Occipital lobe (tissue), 2 donors: Measurements from ENCODE around the gene DOHH. TPM values are rescaled to one million over a fixed set of nuclear protein-coding genes. Genes with fewer than 3 reads are reported as not detected.
A peak's percentile ranks its signal among the peaks of the same experiment; 100 is the strongest.
"Not testable (repeated sequence)": the region's sequence is repeated elsewhere in the genome, so short reads cannot be mapped to it uniquely, and the experiment has no call there.

Experiments used
- DNase-seq: peaks from one replicate; lab custom pipeline; 2025; lab: John Stamatoyannopoulos, UW
- total RNA-seq: library from RNA; depleted of rRNA; stranded (reverse); fragments of >200 nt; gene quantifications from one replicate; pipeline ENCODE4 v1.2.3, GENCODE V29; 2014

The DOHH gene
- total RNA-seq, 1 donor from 2014 or later = 10.6 TPM

DNA sequence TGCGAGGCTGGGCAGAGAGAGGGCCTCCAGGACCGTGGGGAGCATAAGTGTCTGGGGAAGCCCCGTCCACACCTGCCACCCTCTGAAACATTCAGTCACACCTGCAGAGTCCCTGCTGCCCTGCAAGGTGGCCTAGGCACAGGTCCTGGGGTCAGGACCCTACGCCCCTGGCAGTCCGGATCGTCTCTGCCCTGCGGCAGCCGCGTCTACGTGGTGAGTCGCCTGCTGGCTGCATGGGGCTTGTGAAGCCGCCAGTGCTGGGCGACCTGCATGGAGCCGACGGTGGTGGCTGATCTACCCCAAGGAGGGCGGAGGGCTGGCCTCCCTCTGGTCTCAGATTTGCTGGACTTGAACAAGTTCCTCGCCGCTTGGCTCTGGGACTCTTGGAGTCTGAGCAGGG, 18.7 kb upstream of the DOHH start:
- no peak for DNase-seq

GRCh38 chr19:3518659-3519058, 18.2 kb upstream of the DOHH start:
- no peak for DNase-seq

GRCh38 chr19:3518255-3518654, 17.8 kb upstream of the DOHH start:
- DNase-seq = no peak

DNA sequence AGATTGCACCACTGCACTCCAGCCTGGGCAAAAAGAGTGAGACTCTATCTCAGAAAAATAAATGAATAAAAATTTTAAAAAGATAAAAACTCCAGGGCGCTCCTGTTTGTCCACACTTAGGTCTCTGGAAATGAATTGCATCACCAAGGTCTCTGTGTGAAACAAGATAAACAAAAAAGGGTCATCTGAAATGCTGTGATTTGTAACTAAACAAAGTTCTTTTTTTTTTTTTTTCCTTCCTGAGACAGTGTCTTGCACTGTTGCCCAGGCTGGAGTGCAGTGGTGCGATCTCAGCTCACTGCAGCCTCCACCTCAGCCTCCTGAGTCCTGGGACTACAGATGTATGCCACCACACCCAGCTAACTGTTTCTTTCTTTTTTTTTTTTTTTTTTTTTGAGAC, 17.2 kb upstream of the DOHH start:
- no peak for DNase-seq

- no peak for DNase-seq
Measured at GRCh38 chr19:3516675-3517207, 16.3 kb upstream of the DOHH start.

- DNase-seq = no peak
Measured at GRCh38 chr19:3515891-3516422, 15.5 kb upstream of the DOHH start.

- DNase-seq = no peak
Measured at GRCh38 chr19:3514930-3515329, 14.5 kb upstream of the DOHH start.

GRCh38 chr19:3513229-3514140, 13.0 kb upstream of the DOHH start:
- no peak for DNase-seq

GRCh38 chr19:3512562-3513228, 12.2 kb upstream of the DOHH start:
- no peak for DNase-seq

DNA sequence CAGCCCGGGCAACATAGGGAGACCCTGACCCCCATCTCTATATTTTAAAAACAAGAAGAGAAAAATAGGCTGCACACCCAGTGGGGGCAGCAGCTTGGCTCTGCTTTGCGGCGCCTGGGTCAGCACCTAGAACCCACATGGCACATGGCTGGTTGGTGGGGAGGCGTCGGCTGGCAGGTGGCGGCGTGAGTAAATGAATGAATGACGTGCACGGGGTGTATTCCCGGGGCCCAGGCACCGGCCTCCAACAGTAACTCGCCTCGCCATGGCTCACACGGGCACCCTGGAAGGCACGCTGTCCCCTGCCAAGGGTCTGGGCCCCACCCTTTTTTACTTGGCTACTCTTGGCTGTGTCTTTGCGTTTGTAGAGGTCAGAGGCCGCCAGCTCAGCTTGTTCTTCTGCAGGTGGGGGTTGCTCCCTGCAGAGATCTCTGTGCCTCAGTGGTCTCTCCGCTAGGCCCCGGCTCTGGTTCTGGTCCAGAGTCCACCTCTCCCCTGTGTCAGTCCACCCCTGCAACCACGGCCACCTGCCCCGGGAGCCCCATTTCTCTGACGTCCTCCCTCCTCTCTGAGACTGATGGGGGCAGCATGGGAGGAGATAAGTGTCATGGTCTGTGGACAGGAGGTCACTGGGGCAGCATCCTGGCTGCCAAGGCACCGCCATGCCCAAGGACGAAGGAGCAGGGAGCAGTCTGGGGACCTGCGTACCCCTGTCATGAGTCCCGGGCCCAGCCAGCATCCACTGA, 11.2 kb upstream of the DOHH start:
- DNase-seq = no peak

DNA sequence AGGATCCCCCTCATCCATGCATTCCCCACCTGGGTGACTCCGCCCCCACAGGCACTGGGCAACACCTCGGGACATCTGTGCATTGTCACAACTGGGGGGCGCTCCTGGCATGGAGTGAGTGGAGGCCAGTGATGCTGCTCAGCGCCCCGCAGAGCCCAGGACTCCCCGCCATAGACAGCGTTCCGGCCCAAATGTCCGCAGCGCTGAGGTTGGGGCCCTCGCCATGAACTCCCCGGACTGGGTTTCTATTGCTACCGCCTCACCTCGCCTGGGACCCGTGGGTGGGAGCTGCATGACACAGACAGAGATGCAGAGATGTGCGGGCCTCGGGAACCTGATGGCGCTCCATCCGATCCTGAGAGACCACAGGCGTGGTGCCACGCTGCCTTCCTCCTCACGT, 10.3 kb upstream of the DOHH start:
- DNase-seq = no peak

DNA sequence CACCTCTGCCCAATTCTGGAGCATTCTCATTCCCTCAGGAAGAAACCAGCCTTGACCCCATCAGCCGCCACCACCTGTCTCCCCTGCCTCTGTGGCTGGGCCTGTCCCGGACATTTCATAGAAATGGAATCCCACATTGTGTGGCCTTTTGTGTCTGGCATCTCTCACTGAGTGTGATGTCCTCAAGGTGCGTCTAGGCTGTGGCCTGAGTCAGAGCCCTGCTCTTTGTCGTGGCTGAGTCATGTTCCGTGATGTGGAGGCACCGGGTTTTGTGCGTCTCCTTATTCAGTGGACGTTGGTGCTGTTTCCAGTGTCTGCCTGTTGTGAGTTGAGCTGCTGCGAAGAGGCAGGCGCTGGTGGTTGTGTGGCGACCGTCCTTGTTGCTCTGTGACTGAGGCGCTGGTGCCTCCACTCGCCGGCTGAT, 9.1 kb upstream of the DOHH start:
- DNase-seq = no peak

DNA sequence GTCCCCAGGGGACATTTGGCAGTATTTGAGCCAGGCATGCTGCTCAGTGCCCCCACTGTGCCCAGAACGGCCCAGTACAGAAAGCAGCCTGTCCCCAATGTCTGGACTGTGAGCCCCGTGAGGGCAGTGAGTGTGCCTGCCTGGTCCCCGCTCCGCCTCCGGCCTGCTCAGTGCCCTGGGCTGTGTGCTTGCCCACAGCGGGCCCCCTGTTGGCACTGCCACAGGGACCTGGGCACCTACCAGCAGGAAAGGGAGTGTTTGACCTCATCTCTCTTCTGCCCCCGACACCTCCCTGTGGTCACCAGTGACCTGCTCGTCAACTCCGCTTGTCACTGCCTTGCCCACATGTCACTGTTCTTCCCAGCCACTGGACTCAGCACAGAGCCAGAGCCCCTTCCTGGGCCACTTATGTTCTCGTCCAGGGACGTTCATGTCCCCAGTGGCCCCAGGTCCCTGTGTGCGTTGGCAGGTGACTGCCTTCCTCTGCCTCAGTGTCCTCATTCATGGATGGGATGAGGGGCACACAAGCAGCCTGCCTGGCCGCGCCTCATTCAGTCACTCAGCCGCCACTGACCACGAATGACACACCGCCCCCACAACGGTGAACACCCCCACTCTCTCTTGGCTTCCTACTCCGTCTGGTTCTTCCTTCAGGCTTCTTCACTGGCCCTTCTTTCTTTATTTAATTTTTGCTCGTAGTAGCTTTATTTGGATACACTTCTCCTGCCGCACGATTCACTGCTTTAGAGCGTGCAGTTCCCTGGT, 8.5 kb upstream of the DOHH start:
- no peak for DNase-seq

- DNase-seq = not testable (repeated sequence)
Measured at GRCh38 chr19:3508121-3508661, 7.7 kb upstream of the DOHH start.

GRCh38 chr19:3507371-3508120, 7.1 kb upstream of the DOHH start:
- no peak for DNase-seq

GRCh38 chr19:3506384-3507340, 6.2 kb upstream of the DOHH start:
- no peak for DNase-seq

DNA sequence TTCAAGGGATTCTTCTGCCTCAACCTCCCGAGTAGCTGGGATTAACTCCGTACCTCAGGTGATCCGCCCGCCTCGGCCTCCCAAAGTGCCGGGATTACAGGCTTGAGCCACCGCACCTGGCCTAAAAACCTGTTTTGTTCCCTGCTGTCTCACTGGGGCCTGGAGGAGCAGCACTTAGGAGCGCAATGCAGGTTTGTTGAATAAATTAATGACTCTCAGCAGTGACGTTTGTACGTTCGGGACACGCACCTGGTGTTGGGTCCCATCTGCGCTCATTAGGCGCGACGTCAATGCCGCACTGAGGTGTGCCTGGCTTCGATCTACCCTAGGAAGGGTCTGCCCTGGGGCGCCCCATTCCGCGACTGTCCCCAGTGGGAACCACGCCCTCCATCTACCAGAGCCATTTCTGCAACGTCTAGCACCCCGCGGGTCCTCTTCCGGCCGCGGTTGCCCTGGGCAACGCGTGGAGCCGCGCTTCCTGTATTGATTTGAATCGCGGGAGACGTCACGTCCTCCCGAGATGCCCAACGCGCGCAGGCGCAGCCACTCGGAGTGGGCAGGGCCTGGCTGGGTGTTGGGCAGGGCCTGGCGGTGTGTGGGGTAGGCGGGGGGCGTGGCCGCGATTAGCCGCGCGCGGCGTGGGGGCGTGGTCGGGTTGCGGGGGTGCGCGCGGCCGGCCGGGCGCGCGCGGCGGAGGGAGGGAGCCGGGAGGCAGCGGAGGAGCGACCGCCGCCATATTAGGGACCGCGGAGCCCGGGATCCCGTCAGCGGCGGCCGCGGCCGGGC, 5.3 kb upstream of the DOHH start, which contains the start of gene FZR1:
Gene FZR1 (plus strand): TSS at position 714 of the 786 bp plus-strand sequence. CDS start 16,679 bp downstream, outside the sequence.
- peak; percentile 97 for DNase-seq

GRCh38 chr19:3504735-3505134, 4.3 kb upstream of the DOHH start:
- DNase-seq = no peak
